HepG2 (cell line): ENCODE results near the gene PLSCR5. TPM values are rescaled to one million over a fixed set of nuclear protein-coding genes. Genes with fewer than 3 reads are reported as not detected.

Experiments used
- AGO1 ChIP-seq: fragments of 200-400 bp; formaldehyde crosslinking; IDR thresholded peaks from 2 replicates; pipeline ENCODE4 v1.6.1; 2017; ENCODE audit warnings: mild to moderate bottlenecking, low read depth, low read length, moderate library complexity; ENCODE audit not compliant: poor library complexity, severe bottlenecking
- ARNTL ChIP-seq: sonication (generic); formaldehyde crosslinking; IDR thresholded peaks from 2 replicates; pipeline ENCODE4 v1.4.0; 2020; ENCODE audit warnings: mild to moderate bottlenecking, missing genetic modification reagents
- FOXK2 ChIP-seq: fragments of 450-650 bp; IDR thresholded peaks from 2 replicates; pipeline ENCODE4 v1.6.1; 2016
- JUND ChIP-seq: sonication (generic); formaldehyde crosslinking; IDR thresholded peaks from 2 replicates; pipeline ENCODE4 v1.8.0; 2022; ENCODE audit warnings: mild to moderate bottlenecking, missing genetic modification reagents
- MYC ChIP-seq: sonication (generic); formaldehyde crosslinking; IDR thresholded peaks from 2 replicates; pipeline ENCODE4 v1.9.0; 2021; ENCODE audit warnings: missing genetic modification reagents, borderline replicate concordance
- SAFB2 ChIP-seq: sonication (generic); formaldehyde crosslinking; IDR thresholded peaks from 2 replicates; pipeline ENCODE4 v1.5.1; 2020; ENCODE audit warnings: missing genetic modification reagents, low read depth, mild to moderate bottlenecking, borderline replicate concordance
- SMAD1 ChIP-seq: sonication (generic); formaldehyde crosslinking; IDR thresholded peaks from 2 replicates; pipeline ENCODE4 v1.4.0; 2020; ENCODE audit warnings: missing genetic modification reagents, low read depth, mild to moderate bottlenecking, borderline replicate concordance
- SRY ChIP-seq: sonication (generic); formaldehyde crosslinking; IDR thresholded peaks from 2 replicates; pipeline ENCODE4 v1.8.0; 2022; ENCODE audit warnings: mild to moderate bottlenecking, missing genetic modification reagents
- TCF12 ChIP-seq, 2 experiments: fragments of 450-650 bp in 1 of 2; sonication (generic) in 1 of 2; formaldehyde crosslinking in 1 of 2; IDR thresholded peaks; 2 replicates each; pipeline versions ENCODE4 v1.6.1 to v1.8.0; 2017 to 2022; ENCODE audit warnings: antibody characterized with exemption in 1 of 2, mild to moderate bottlenecking in 1 of 2, missing genetic modification reagents in 1 of 2, moderate library complexity in 1 of 2
- ZFP91 ChIP-seq: sonication (generic); formaldehyde crosslinking; IDR thresholded peaks from 2 replicates; pipeline ENCODE4 v1.9.0; 2022; ENCODE audit warnings: missing genetic modification reagents, mild to moderate bottlenecking, borderline replicate concordance
- ZNF580 ChIP-seq: IDR thresholded peaks from 2 replicates; pipeline ENCODE4 v1.6.1; 2016; ENCODE audit warnings: low read depth, borderline replicate concordance
- polyA plus RNA-seq, 8 experiments: library from polyadenylated mRNA; depleted of rRNA in 3 of 8; stranded (reverse) in 7 of 8; unstranded in 1 of 8; fragments of >200 nt; fragmentation: Illumina TruSeq in 4 of 8; extraction: Trizol in 4 of 8; gene quantifications; 2 replicates each; pipeline versions ENCODE4 v1.2.1 to v1.2.3, GENCODE V29; 2011 to 2016; ENCODE audit warnings: low read depth in 4 of 8, missing spikeins in 1 of 8, mixed read lengths in 1 of 8; ENCODE audit not compliant: insufficient read depth in 1 of 8
- total RNA-seq, 5 experiments: library from RNA; depleted of rRNA; stranded (reverse); fragments of >200 nt; fragmentation: Illumina TruSeq; extraction: Trizol; gene quantifications; 2 replicates each; pipeline ENCODE4 v1.2.3, GENCODE V29; 2016; ENCODE audit warnings: low read depth in 1 of 5
- TF ChIP-seq, protein P1 (sequence below): sonication (generic); formaldehyde crosslinking; IDR thresholded peaks from 2 replicates; pipeline ENCODE4 v1.4.0; 2020; ENCODE audit warnings: mild to moderate bottlenecking, missing genetic modification reagents
- TF ChIP-seq, protein P2 (sequence below): sonication (generic); formaldehyde crosslinking; IDR thresholded peaks from 2 replicates; pipeline ENCODE4 v1.4.0; 2020; ENCODE audit warnings: missing genetic modification reagents, borderline replicate concordance
- TF ChIP-seq, protein P3 (sequence below): sonication (generic); formaldehyde crosslinking; IDR thresholded peaks from 2 replicates; pipeline ENCODE4 v1.5.0; 2020; ENCODE audit warnings: mild to moderate bottlenecking, missing genetic modification reagents
- TF ChIP-seq, protein P4 (sequence below): sonication (generic); formaldehyde crosslinking; IDR thresholded peaks from 2 replicates; pipeline ENCODE4 v1.5.0; 2020; ENCODE audit warnings: missing genetic modification reagents

Gene PLSCR5
- total and polyA plus RNA-seq, 2 of the 13 experiments (the other 11 are each of a cell fraction or from before 2014, with no cell fraction given), result 0.50 TPM; not detected in 1

GRCh38 chr3:146626403-146627122 is 21.4 kb upstream of the PLSCR5 start (continued):
- TF ChIP-seq, protein P1, sequence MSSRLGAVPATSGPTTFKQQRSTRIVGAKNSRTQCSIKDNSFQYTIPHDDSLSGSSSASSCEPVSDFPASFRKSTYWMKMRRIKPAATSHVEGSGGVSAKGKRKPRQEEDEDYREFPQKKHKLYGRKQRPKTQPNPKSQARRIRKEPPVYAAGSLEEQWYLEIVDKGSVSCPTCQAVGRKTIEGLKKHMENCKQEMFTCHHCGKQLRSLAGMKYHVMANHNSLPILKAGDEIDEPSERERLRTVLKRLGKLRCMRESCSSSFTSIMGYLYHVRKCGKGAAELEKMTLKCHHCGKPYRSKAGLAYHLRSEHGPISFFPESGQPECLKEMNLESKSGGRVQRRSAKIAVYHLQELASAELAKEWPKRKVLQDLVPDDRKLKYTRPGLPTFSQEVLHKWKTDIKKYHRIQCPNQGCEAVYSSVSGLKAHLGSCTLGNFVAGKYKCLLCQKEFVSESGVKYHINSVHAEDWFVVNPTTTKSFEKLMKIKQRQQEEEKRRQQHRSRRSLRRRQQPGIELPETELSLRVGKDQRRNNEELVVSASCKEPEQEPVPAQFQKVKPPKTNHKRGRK, result no peak
- TF ChIP-seq ZFP91 (CRISPR knock-in tag) (no peak; the same call in 1 of the 2 replicates), SMAD1 (CRISPR knock-in tag) (no peak), SRY (CRISPR knock-in tag) (no peak), TCF12 (IDR thresholded peaks at IDR 0.05) (no peak), TCF12 (CRISPR knock-in tag; IDR thresholded peaks at IDR 0.05) (peak; percentile 84), SAFB2 (CRISPR knock-in tag) (no peak), FOXK2 (peak; percentile 83), MYC (CRISPR knock-in tag) (no peak), ARNTL (CRISPR knock-in tag) (no peak), ZNF580 (CRISPR knock-in tag) (peak; percentile 75; the same call in 1 of the 2 replicates), JUND (CRISPR knock-in tag) (no peak), AGO1 (no peak)
- TF ChIP-seq, protein P2, sequence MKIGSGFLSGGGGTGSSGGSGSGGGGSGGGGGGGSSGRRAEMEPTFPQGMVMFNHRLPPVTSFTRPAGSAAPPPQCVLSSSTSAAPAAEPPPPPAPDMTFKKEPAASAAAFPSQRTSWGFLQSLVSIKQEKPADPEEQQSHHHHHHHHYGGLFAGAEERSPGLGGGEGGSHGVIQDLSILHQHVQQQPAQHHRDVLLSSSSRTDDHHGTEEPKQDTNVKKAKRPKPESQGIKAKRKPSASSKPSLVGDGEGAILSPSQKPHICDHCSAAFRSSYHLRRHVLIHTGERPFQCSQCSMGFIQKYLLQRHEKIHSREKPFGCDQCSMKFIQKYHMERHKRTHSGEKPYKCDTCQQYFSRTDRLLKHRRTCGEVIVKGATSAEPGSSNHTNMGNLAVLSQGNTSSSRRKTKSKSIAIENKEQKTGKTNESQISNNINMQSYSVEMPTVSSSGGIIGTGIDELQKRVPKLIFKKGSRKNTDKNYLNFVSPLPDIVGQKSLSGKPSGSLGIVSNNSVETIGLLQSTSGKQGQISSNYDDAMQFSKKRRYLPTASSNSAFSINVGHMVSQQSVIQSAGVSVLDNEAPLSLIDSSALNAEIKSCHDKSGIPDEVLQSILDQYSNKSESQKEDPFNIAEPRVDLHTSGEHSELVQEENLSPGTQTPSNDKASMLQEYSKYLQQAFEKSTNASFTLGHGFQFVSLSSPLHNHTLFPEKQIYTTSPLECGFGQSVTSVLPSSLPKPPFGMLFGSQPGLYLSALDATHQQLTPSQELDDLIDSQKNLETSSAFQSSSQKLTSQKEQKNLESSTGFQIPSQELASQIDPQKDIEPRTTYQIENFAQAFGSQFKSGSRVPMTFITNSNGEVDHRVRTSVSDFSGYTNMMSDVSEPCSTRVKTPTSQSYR, result peak; percentile 74; the same call in 1 of the 2 replicates
- TF ChIP-seq, protein P3, sequence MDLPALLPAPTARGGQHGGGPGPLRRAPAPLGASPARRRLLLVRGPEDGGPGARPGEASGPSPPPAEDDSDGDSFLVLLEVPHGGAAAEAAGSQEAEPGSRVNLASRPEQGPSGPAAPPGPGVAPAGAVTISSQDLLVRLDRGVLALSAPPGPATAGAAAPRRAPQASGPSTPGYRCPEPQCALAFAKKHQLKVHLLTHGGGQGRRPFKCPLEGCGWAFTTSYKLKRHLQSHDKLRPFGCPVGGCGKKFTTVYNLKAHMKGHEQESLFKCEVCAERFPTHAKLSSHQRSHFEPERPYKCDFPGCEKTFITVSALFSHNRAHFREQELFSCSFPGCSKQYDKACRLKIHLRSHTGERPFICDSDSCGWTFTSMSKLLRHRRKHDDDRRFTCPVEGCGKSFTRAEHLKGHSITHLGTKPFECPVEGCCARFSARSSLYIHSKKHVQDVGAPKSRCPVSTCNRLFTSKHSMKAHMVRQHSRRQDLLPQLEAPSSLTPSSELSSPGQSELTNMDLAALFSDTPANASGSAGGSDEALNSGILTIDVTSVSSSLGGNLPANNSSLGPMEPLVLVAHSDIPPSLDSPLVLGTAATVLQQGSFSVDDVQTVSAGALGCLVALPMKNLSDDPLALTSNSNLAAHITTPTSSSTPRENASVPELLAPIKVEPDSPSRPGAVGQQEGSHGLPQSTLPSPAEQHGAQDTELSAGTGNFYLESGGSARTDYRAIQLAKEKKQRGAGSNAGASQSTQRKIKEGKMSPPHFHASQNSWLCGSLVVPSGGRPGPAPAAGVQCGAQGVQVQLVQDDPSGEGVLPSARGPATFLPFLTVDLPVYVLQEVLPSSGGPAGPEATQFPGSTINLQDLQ (CRISPR knock-in tag), result no peak
- TF ChIP-seq, protein P4, sequence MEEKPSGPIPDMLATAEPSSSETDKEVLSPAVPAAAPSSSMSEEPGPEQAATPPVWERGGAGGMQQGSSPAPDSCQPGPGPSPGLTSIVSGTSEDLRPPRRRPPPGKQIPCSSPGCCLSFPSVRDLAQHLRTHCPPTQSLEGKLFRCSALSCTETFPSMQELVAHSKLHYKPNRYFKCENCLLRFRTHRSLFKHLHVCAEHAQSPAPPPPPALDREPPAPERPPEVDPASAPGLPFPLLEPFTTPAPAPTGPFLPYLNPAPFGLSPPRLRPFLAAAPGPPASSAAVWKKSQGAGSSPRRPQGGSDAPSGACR (CRISPR knock-in tag), result 0 out of 2 replicates have a peak, but pooled peaks have one; percentile 25
